GM19467 (cell line): ENCODE measurements around the gene VPS13D.
"Not testable (repeated sequence)": the region's sequence is repeated elsewhere in the genome, so short reads cannot be mapped to it uniquely, and the experiment has no call there.

Experiments used
- ATAC-seq: cut with Tn5 transposase; IDR thresholded peaks from one replicate; pipeline ENCODE4 v1.9.1; 2021; ENCODE audit warnings: mild to moderate bottlenecking, moderate library complexity; ENCODE audit not compliant: unreplicated experiment

The VPS13D gene

GRCh38 chr1:12444329-12444841, 214.6 kb downstream of the VPS13D start:
- no peak for ATAC-seq

GRCh38 chr1:12445257-12445656, 215.4 kb downstream of the VPS13D start:
- ATAC-seq, result no peak

GRCh38 chr1:12446593-12446992, 216.8 kb downstream of the VPS13D start:
- no peak for ATAC-seq

GRCh38 chr1:12447307-12447706, 217.5 kb downstream of the VPS13D start:
- no peak for ATAC-seq

- ATAC-seq, result no peak
Observed at GRCh38 chr1:12447849-12448312, 218.1 kb downstream of the VPS13D start.

GRCh38 chr1:12448746-12449177, 218.9 kb downstream of the VPS13D start:
- no peak for ATAC-seq

GRCh38 chr1:12450090-12450755, 220.4 kb downstream of the VPS13D start:
- no peak for ATAC-seq

- ATAC-seq, result no peak
Observed at GRCh38 chr1:12450756-12451559, 221.1 kb downstream of the VPS13D start.

GRCh38 chr1:12451560-12451900, 221.7 kb downstream of the VPS13D start:
- no peak for ATAC-seq

- ATAC-seq, result no peak
Observed at GRCh38 chr1:12452262-12452661, 222.4 kb downstream of the VPS13D start.

- ATAC-seq, result no peak
Observed at GRCh38 chr1:12453400-12454343, 223.8 kb downstream of the VPS13D start.

- ATAC-seq, result no peak
Observed at GRCh38 chr1:12454406-12455391, 224.9 kb downstream of the VPS13D start.

- ATAC-seq, result not testable (repeated sequence)
Observed at GRCh38 chr1:12456081-12456480, 226.3 kb downstream of the VPS13D start.

GRCh38 chr1:12456979-12457378, 227.1 kb downstream of the VPS13D start:
- ATAC-seq, result no peak

GRCh38 chr1:12457771-12458170, 227.9 kb downstream of the VPS13D start:
- ATAC-seq, result no peak

- ATAC-seq, result no peak
Observed at GRCh38 chr1:12458571-12458970, 228.7 kb downstream of the VPS13D start.

- no peak for ATAC-seq
Observed at GRCh38 chr1:12460121-12460520, 230.3 kb downstream of the VPS13D start.

GRCh38 chr1:12460911-12461621, 231.2 kb downstream of the VPS13D start:
- no peak for ATAC-seq

GRCh38 chr1:12461754-12462153, 231.9 kb downstream of the VPS13D start:
- no peak for ATAC-seq
